ENCODE results near the gene IKZF2. TPM values are rescaled to one million over a fixed set of nuclear protein-coding genes. Genes with fewer than 3 reads are reported as not detected.

IKZF2 gene
- total RNA-seq, 2 experiments from 2014 or later = 24.4 to 28.7 TPM

- Mint-ChIP-seq H3K9me3 (no peaks in the 10 kb centered on the region), H3K4me1 (ENCODE audit: low read depth) (peaks cover 76% of the 10 kb centered on the region), H3K4me3 (peak overlapping the region; percentile 41), H3K27ac (peak overlapping the region; percentile 80), H3K36me3 (ENCODE audit: low read depth) (peaks cover 3% of the 10 kb centered on the region), H3K27me3 (no peaks in the 10 kb centered on the region)
- intact Hi-C loops (cut with micrococcal nuclease) = no loop called here
- ChIA-PET CTCF (interaction anchor here (1.3 kb wide), 1 partner anchor 31 kb away, joined by 7 read pairs; no protein-coding TSS in a partner anchor), POLR2A (interaction anchor here (4.0 kb wide), 1 partner anchor 29 kb away, joined by 14 read pairs; the partner anchor contains the start of gene IKZF2)
- ATAC-seq (no peak), DNase-seq (no peak)
- TF ChIP-seq CTCF (IDR thresholded peaks at IDR 0.05) = no peak
These were observed 29.7 kb downstream of the IKZF2 start for GRCh38 chr2:213121690-213122089.

- Mint-ChIP-seq H3K9me3 (no peaks in the 10 kb centered on the region), H3K4me3 (peak overlapping the region; percentile 50), H3K4me1 (ENCODE audit: low read depth) (peaks cover 66% of the 10 kb centered on the region), H3K36me3 (ENCODE audit: low read depth) (peaks cover 6% of the 10 kb centered on the region), H3K27me3 (no peaks in the 10 kb centered on the region), H3K27ac (peak overlapping the region; percentile 90)
- ATAC-seq (peak; percentile 88), DNase-seq (peak; percentile 73)
- intact Hi-C loops (cut with micrococcal nuclease) = loop anchor here (5.0 kb wide), 2 partner anchors 33 to 102 kb away; partner anchors contain the start of gene IKZF2
- POLR2A ChIA-PET = interaction anchor here (0.6 to 1.5 kb wide), 5 partner anchors 11 to 119 kb away, joined by 3 to 5 read pairs (median 4); partner anchors contain the start of gene IKZF2
- CTCF ChIA-PET = interaction anchor here (2.7 to 3.0 kb wide), 2 partner anchors 11 to 30 kb away, joined by 7 to 11 read pairs; no protein-coding TSS in a partner anchor
- TF ChIP-seq CTCF (IDR thresholded peaks at IDR 0.05) = no peak
These were observed 32.2 kb downstream of the IKZF2 start for GRCh38 chr2:213119061-213119809.

GRCh38 chr2:213108308-213108707, 43.1 kb downstream of the IKZF2 start:
- H3K9me3 Mint-ChIP-seq = no peaks in the 10 kb centered on the region
- no peak for ATAC-seq
- ChIA-PET CTCF (interaction anchor here (1.3 to 1.9 kb wide), 2 partner anchors 10 to 45 kb away, joined by 3 to 7 read pairs; no protein-coding TSS in a partner anchor), POLR2A (no interaction called here)
- H3K36me3 Mint-ChIP-seq (ENCODE audit: low read depth) = no peaks in the 10 kb centered on the region
- no peak for DNase-seq
- peaks cover 40% of the 10 kb centered on the region for H3K4me1 Mint-ChIP-seq (ENCODE audit: low read depth)
- intact Hi-C loops (cut with micrococcal nuclease) = no loop called here
- TF ChIP-seq CTCF (IDR thresholded peaks at IDR 0.05) = no peak
- H3K27ac Mint-ChIP-seq = peak overlapping the region; percentile 68
- no peaks in the 10 kb centered on the region for H3K27me3 Mint-ChIP-seq
- peak overlapping the region; percentile 34 for H3K4me3 Mint-ChIP-seq

GRCh38 chr2:213107728-213108127, 43.7 kb downstream of the IKZF2 start:
- H3K27ac Mint-ChIP-seq = peak overlapping the region; percentile 73
- peak overlapping the region; percentile 55 for H3K4me3 Mint-ChIP-seq
- no peak for TF ChIP-seq CTCF (IDR thresholded peaks at IDR 0.05)
- H3K9me3 Mint-ChIP-seq = no peaks in the 10 kb centered on the region
- no peaks in the 10 kb centered on the region for H3K36me3 Mint-ChIP-seq (ENCODE audit: low read depth)
- ChIA-PET CTCF (interaction anchor here (1.3 to 1.9 kb wide), 2 partner anchors 11 to 46 kb away, joined by 3 to 7 read pairs; no protein-coding TSS in a partner anchor), POLR2A (no interaction called here)
- no peaks in the 10 kb centered on the region for H3K27me3 Mint-ChIP-seq
- ATAC-seq = peak; percentile 38
- intact Hi-C loops (cut with micrococcal nuclease) = no loop called here
- peaks cover 43% of the 10 kb centered on the region for H3K4me1 Mint-ChIP-seq (ENCODE audit: low read depth)
- DNase-seq = no peak

- no peaks in the 10 kb centered on the region for H3K36me3 Mint-ChIP-seq (ENCODE audit: low read depth)
- H3K4me1 Mint-ChIP-seq (ENCODE audit: low read depth) = peaks cover 56% of the 10 kb centered on the region
- H3K9me3 Mint-ChIP-seq = no peaks in the 10 kb centered on the region
- DNase-seq = no peak
- no peak for ATAC-seq
- no peak for TF ChIP-seq CTCF (IDR thresholded peaks at IDR 0.05)
- intact Hi-C loops (cut with micrococcal nuclease) = no loop called here
- no peaks in the 10 kb centered on the region for H3K27me3 Mint-ChIP-seq
- no peak overlapping the region for H3K4me3 Mint-ChIP-seq
- CTCF ChIA-PET = interaction anchor here (1.9 kb wide), 1 partner anchor 48 kb away, joined by 5 read pairs; no protein-coding TSS in a partner anchor
- POLR2A ChIA-PET = interaction anchor here (0.9 to 1.5 kb wide), 3 partner anchors 11 to 46 kb away, joined by 3 read pairs; no protein-coding TSS in a partner anchor
- H3K27ac Mint-ChIP-seq = peak overlapping the region; percentile 3
These were observed 46.2 kb downstream of the IKZF2 start for GRCh38 chr2:213105212-213105611.

All from activated CD8-positive, alpha-beta T cell treated with anti-CD3 and anti-CD28 coated beads for 36 hours (primary cell).